Stimulated activated CD8-positive, alpha-beta memory T cell treated with anti-CD3 and anti-CD28 coated beads, Interleukin-12 subunit alpha, Interleukin-12 subunit beta, amount 100 ng/mL, for 4 hours (primary cell): ENCODE data around the gene EGR4.

Source experiments
- DNase-seq: peaks from one replicate; pipeline ENCODE4 v3.0.0-alpha.2; 2020; ENCODE audit warnings: low read depth

Gene EGR4

GRCh38 chr2:73290049-73290839 lies 3.1 kb downstream of the EGR4 start:
- no peak for DNase-seq

- DNase-seq: no peak
Observed at GRCh38 chr2:73289304-73289703, 4.0 kb downstream of the EGR4 start.

- DNase-seq: no peak
Observed at GRCh38 chr2:73286134-73286655, 7.2 kb downstream of the EGR4 start.

GRCh38 chr2:73285159-73285739 lies 8.1 kb downstream of the EGR4 start:
- DNase-seq: no peak

- DNase-seq: peak; percentile 78
Observed at GRCh38 chr2:73284296-73285158, 8.8 kb downstream of the EGR4 start, which contains the start of gene FBXO41. TSS of gene FBXO41 (minus strand) at chr2:73284478. CDS start at chr2:73269630, 14,848 bp downstream.

GRCh38 chr2:73283545-73284295 lies 9.6 kb downstream of the EGR4 start:
- no peak for DNase-seq

- no peak for DNase-seq
Observed at GRCh38 chr2:73282924-73283544, 10.3 kb downstream of the EGR4 start.

- no peak for DNase-seq
Observed at GRCh38 chr2:73281244-73281643, 12.1 kb downstream of the EGR4 start.

- no peak for DNase-seq
Observed at GRCh38 chr2:73279852-73280251, 13.5 kb downstream of the EGR4 start.

GRCh38 chr2:73272270-73272669 lies 21.1 kb downstream of the EGR4 start:
- DNase-seq: no peak

- no peak for DNase-seq
Observed at GRCh38 chr2:73269686-73270465, 23.5 kb downstream of the EGR4 start.

- DNase-seq: peak; percentile 63
Observed at GRCh38 chr2:73268830-73269685, 24.3 kb downstream of the EGR4 start.

GRCh38 chr2:73268366-73268829 lies 24.9 kb downstream of the EGR4 start:
- DNase-seq: no peak

GRCh38 chr2:73267008-73267407 lies 26.3 kb downstream of the EGR4 start:
- DNase-seq: no peak

GRCh38 chr2:73266061-73266901 lies 27.1 kb downstream of the EGR4 start:
- DNase-seq: no peak

- no peak for DNase-seq
Observed at GRCh38 chr2:73265298-73266060, 27.9 kb downstream of the EGR4 start.

- DNase-seq: no peak
Observed at GRCh38 chr2:73264783-73265182, 28.6 kb downstream of the EGR4 start.

GRCh38 chr2:73264332-73264606 lies 29.1 kb downstream of the EGR4 start:
- DNase-seq: no peak
